Adrenal gland (tissue), 12 donors: ENCODE data around the gene SCAMP2. TPM values are rescaled to one million over a fixed set of nuclear protein-coding genes. Genes with fewer than 3 reads are reported as not detected.
"Not testable (repeated sequence)": the region's sequence is repeated elsewhere in the genome, so short reads cannot be mapped to it uniquely, and the experiment has no call there.

Experiments used
- DNase-seq, 7 donors: peaks; one replicate each; pipeline ENCODE4 v3.0.0-alpha.2; 2019 to 2020
- H3K27ac ChIP-seq, 5 donors: fragments of 200-600 bp; sonication (generic) in 4 of 5; 1 replicate in 3 of 5; 2 replicates in 2 of 5; pipeline versions ENCODE4 v1.5.1 to v1.8.0; 2016 to 2020; ENCODE audit warnings: mild to moderate bottlenecking in 1 of 5
- H3K27me3 ChIP-seq: fragments of 200-600 bp; 2 replicates; pipeline ENCODE4 v1.8.0; 2021
- H3K36me3 ChIP-seq, 2 donors: fragments of 200-600 bp; replicated peaks in 1 of 2; 1 replicate in 1 of 2; 2 replicates in 1 of 2; pipeline versions ENCODE4 v1.5.1 to v1.8.0; 2018 to 2022
- H3K4me1 ChIP-seq, 2 donors: fragments of 200-600 bp; replicated peaks in 1 of 2; 1 replicate in 1 of 2; 2 replicates in 1 of 2; pipeline versions ENCODE4 v1.5.1 to v1.8.0; 2018 to 2021
- H3K4me3 ChIP-seq, 4 donors: fragments of 200-600 bp; sonication (generic) in 3 of 4; one replicate each; pipeline ENCODE4 v1.5.1; 2016 to 2018
- H3K9me3 ChIP-seq, 3 donors: fragments of 200-600 bp; sonication (generic) in 1 of 3; replicated peaks in 1 of 3; 1 replicate in 2 of 3; 2 replicates in 1 of 3; pipeline versions ENCODE4 v1.5.1 to v1.8.0; 2016 to 2021
- CTCF ChIP-seq, 6 experiments: fragments of 450-650 bp in 4 of 6; fragments of 200-600 bp in 2 of 6; sonication (generic) in 1 of 6; IDR thresholded peaks; 1 replicate in 5 of 6; 2 replicates in 1 of 6; pipeline versions ENCODE4 v1.5.1 to v1.8.0; 2016 to 2021; ENCODE audit warnings: antibody characterized with exemption in 6 of 6, mild to moderate bottlenecking in 2 of 6, moderate library complexity in 1 of 6
- POLR2A ChIP-seq, 2 donors: fragments of 450-650 bp; IDR thresholded peaks; one replicate each; pipeline ENCODE4 v1.6.1; 2017; ENCODE audit warnings: antibody characterized with exemption in 2 of 2, mild to moderate bottlenecking in 2 of 2, moderate library complexity in 1 of 2
- WGBS, 4 donors: extraction: QIAGEN DNeasy Blood & Tissue Kit in 2 of 4; methylation state at CpG; one replicate each; pipeline versions ENCODE4 v1.1.5 to v1.1.7; 2013 to 2017; 5-methylcytosine and 5-hydroxymethylcytosine counted together
- intact Hi-C, 2 donors: fragments of 100-400 bp; cut with DNase I; formaldehyde crosslinking; loops; one replicate each; pipeline versions ENCODE4 v1.14.1 to v1.15.0; 2022 to 2023
- polyA plus RNA-seq, 3 donors: library from polyadenylated mRNA; stranded (reverse); fragments of 200-250 nt in 2 of 3; fragments of 350-450 nt in 1 of 3; fragmentation: Illumina TruSeq in 1 of 3; extraction: RNeasy Lipid Tissue Mini Kit (QIAGEN cat#74804) in 1 of 3; gene quantifications; one replicate each; pipeline ENCODE4 v1.2.3, GENCODE V29; 2013 to 2014
- total RNA-seq, 9 donors: library from RNA; depleted of rRNA in 4 of 9; stranded (reverse); fragments of >200 nt in 4 of 9; fragments of 120-200 nt in 1 of 9; fragmentation: NEBNext Ultra II Directional in 1 of 9; extraction: Animal tissue kit (Norgen Biotek cat#: 25700) in 1 of 9; gene quantifications; one replicate each; pipeline versions ENCODE4 v1.1.0 to v1.2.4, GENCODE V29; 2013 to 2023
- donor health status: healthy with polysubstance abuse.
- donor health status: Bipolar disorder and iron deficiency.
- donor health status: DM: yes; HTN: yes; CAD: no.
- donor health status: DM: no; HTN: no; CAD: no.
- donor health status: DM: no; HTN: no; CAD: no.
- donor health status: DM: yes; HTN: yes; CAD: no.

SCAMP2 gene
- total and polyA plus RNA-seq, 12 donors = 29.5 to 185 (median 98.7) TPM

DNA sequence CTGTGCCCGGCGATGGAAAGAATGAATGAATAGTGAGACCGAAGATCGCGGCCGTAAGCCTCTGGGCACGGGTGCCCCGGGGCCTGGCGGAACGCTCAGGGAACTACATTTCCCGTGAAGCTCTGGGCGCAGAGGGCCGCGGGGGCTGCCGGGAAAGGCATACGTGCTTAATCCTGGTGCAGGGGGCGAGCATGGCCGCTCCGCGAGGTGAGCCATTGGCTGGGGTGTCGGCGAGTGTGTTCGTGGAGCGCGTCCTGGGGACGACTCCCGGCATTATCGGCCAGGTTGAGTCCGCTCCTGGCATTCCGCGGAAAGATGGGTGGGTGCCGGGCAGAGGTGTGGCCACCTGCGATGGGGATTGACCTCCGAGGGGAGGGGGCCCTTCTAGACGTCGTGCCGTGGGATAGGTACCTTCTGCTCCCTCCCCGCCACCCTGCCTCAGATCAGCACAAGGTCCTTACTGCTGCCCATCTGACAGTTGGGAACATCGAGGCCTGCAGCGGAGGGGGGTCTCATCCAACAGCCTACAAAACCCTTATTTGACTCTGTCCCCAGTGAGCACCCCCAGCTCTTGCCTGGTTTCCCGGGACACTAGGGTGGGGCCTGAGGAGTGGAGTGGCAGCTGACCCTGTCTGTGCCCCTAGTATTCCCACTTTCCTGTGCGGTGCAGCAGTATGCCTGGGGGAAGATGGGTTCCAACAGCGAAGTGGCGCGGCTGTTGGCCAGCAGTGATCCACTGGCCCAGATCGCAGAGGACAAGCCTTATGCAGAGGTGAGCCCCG is 16.9 kb upstream of the SCAMP2 start, which contains the start of gene MPI:
Gene MPI (plus strand): TSS at position 160 of the 782 bp plus-strand sequence. CDS start 32 bp downstream, at position 192.
- H3K9me3 ChIP-seq = no peaks in the 10 kb centered on the region
- H3K4me1 ChIP-seq = peaks cover 29 to 34% of the 10 kb centered on the region in 2 donors
- DNase-seq = peak; percentile 85 to 91 (median 88)
- intact Hi-C loops = loop anchor here in 1 of 2 donors (10.0 kb wide), 1 partner anchor 45 kb away; the partner anchor contains the start of gene ULK3
- H3K4me3 ChIP-seq = peak within 1 kb of the TSS; percentile 13 to 96 (median 81)
- no peaks in the 10 kb centered on the region for H3K27me3 ChIP-seq
- TF ChIP-seq POLR2A (IDR thresholded peaks at IDR 0.05) = peak in 1 of 2 donors; percentile 47
- TF ChIP-seq CTCF (IDR thresholded peaks at IDR 0.05) = peak in 5 of 6 experiments; percentile 24 to 41 (median 27)
- 1 to 3% (median 2%) methylated on average over 25 to 47 of the region's 47 CpGs for WGBS, 4 donors
- H3K27ac ChIP-seq = peak within 1 kb of the TSS; percentile 0 to 92 (median 84)
- H3K36me3 ChIP-seq = peaks cover 0 to 17% of the 10 kb centered on the region in 2 donors

DNA sequence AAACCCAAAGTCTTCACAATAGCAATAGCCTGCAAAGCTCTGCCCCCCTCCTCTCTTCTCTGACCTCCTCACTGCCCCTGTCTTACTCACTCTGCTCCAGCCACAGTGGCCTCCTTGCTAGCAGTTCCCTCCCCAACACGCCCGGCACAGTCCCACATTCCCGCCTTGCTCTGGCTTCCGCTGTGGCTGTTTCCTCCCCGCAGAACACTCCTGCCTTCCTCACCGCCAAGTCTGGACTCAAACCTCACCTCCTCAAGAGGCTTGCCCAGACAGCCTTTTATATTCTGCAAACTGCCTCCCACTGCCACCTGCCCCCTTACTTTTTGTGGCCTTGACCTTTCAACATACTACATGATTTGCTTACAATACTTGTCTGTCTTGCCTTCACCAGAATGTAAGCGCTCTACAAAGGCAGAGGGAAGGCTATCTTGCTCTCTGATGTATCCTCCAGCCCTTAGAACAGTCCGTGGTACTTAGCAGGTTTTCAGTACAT is 16.3 kb upstream of the SCAMP2 start:
- Histone ChIP-seq H3K4me3 (peak overlapping the region in 3 of 4 donors; percentile 76 to 96 (median 86)), H3K9me3 (no peaks in the 10 kb centered on the region), H3K4me1 (peaks cover 29 to 34% of the 10 kb centered on the region in 2 donors), H3K36me3 (peaks cover 0 to 17% of the 10 kb centered on the region in 2 donors), H3K27ac (peak overlapping the region; percentile 0 to 92 (median 84)), H3K27me3 (no peaks in the 10 kb centered on the region)
- WGBS, 4 donors = 10 to 17% (median 13%) methylated on average over 7 to 8 of the region's 8 CpGs
- intact Hi-C loops = no loop called here
- DNase-seq = peak in 6 of 7 donors; percentile 52 to 69 (median 57)
- TF ChIP-seq POLR2A (IDR thresholded peaks at IDR 0.05) (no peak), CTCF (IDR thresholded peaks at IDR 0.05) (no peak)

- peaks cover 0 to 17% of the 10 kb centered on the region in 2 donors for H3K36me3 ChIP-seq
- no peaks in the 10 kb centered on the region for H3K27me3 ChIP-seq
- no peak for TF ChIP-seq POLR2A (IDR thresholded peaks at IDR 0.05)
- no peak for TF ChIP-seq CTCF (IDR thresholded peaks at IDR 0.05)
- peaks cover 29 to 39% of the 10 kb centered on the region in 2 donors for H3K4me1 ChIP-seq
- H3K4me3 ChIP-seq = no peak overlapping the region
- intact Hi-C loops = no loop called here
- WGBS, 4 donors = 83 to 96% (median 88%) methylated on average over 3 to 4 of the region's 4 CpGs
- no peak for DNase-seq
- H3K27ac ChIP-seq = peak overlapping the region in 3 of 5 donors; percentile 46 to 92 (median 84)
- H3K9me3 ChIP-seq = no peaks in the 10 kb centered on the region
Observed at GRCh38 chr15:74888716-74889115, 15.6 kb upstream of the SCAMP2 start.

- WGBS, 4 donors = 78 to 91% (median 85%) methylated on average over 6 to 10 of the region's 10 CpGs
Observed at GRCh38 chr15:74887537-74888193, 14.5 kb upstream of the SCAMP2 start.

More at GRCh38 chr15:74887537-74888193, 14.5 kb upstream of the SCAMP2 start:
- H3K36me3 ChIP-seq, H3K27ac ChIP-seq, H3K4me3 ChIP-seq, H3K27me3 ChIP-seq, H3K9me3 ChIP-seq, intact Hi-C loops, DNase-seq: not testable (repeated sequence)
- H3K4me1 ChIP-seq = peaks cover 29 to 38% of the 10 kb centered on the region in 2 donors
